GM23338 (cell line): Measurements from ENCODE around the gene TBRG4.

Source experiments
- CREB1 ChIP-seq: fragments of 250-450 bp; sonication (Bioruptor Pico); IDR thresholded peaks from 2 replicates; pipeline ENCODE4 v1.5.0; 2020; ENCODE audit warnings: low read depth, mild to moderate bottlenecking, moderate library complexity
- CTCF ChIP-seq, 2 experiments: fragments of 200-600 bp in 1 of 2; sonication (generic) in 1 of 2; conservative IDR thresholded peaks; 2 replicates each; pipeline versions ENCODE4 v1.5.1 to v1.6.1; 2016 to 2017; ENCODE audit warnings: antibody characterized with exemption in 2 of 2, low read depth in 2 of 2, mild to moderate bottlenecking in 2 of 2, moderate library complexity in 1 of 2
- ETS1 ChIP-seq: IDR thresholded peaks from 2 replicates; pipeline ENCODE4 v1.6.1; 2016; ENCODE audit warnings: antibody characterized with exemption
- EZH2 ChIP-seq: fragments of 200-600 bp; sonication (generic); IDR thresholded peaks from one replicate; pipeline ENCODE4 v1.8.0; 2017; ENCODE audit warnings: antibody characterized with exemption, mild to moderate bottlenecking, low read depth; ENCODE audit not compliant: unreplicated experiment
- EZH2phosphoT487 ChIP-seq: fragments of 200-600 bp; sonication (generic); IDR thresholded peaks from one replicate; pipeline ENCODE4 v1.8.1; 2018; ENCODE audit warnings: antibody characterized with exemption; ENCODE audit not compliant: unreplicated experiment
- JUNB ChIP-seq: IDR thresholded peaks from one replicate; pipeline ENCODE4 v1.6.1; 2016; ENCODE audit warnings: antibody characterized with exemption; ENCODE audit not compliant: unreplicated experiment
- NANOG ChIP-seq: IDR thresholded peaks from 2 replicates; pipeline ENCODE4 v1.6.1; 2016; ENCODE audit warnings: antibody characterized with exemption, borderline replicate concordance
- POLR2AphosphoS5 ChIP-seq: IDR thresholded peaks from 2 replicates; pipeline ENCODE4 v1.6.1; 2016; ENCODE audit warnings: antibody characterized with exemption, low read depth
- STAT1 ChIP-seq: IDR thresholded peaks from one replicate; pipeline ENCODE4 v1.6.1; 2016; ENCODE audit warnings: antibody characterized with exemption; ENCODE audit not compliant: unreplicated experiment
- ZNF114 ChIP-seq: fragments of 250-450 bp; sonication (Bioruptor Pico); IDR thresholded peaks from 2 replicates; pipeline ENCODE4 v1.5.0; 2020; ENCODE audit warnings: mild to moderate bottlenecking, moderate library complexity
- ZNF331 ChIP-seq: fragments of 250-450 bp; sonication (Bioruptor Pico); IDR thresholded peaks from 2 replicates; pipeline ENCODE4 v1.5.0; 2020; ENCODE audit warnings: low read depth, mild to moderate bottlenecking, moderate library complexity
- ZNF462 ChIP-seq: fragments of 250-450 bp; sonication (Bioruptor Pico); IDR thresholded peaks from 2 replicates; pipeline ENCODE4 v1.5.0; 2020; ENCODE audit warnings: mild to moderate bottlenecking, moderate library complexity

GRCh38 chr7:45072131-45073030 is 39.1 kb downstream of the TBRG4 start:
- TF ChIP-seq CTCF (conservative IDR thresholded peaks at IDR 0.05; ENCODE audit: low read depth in 2 of 2) (no peak), POLR2AphosphoS5 (no peak), EZH2 (no peak), EZH2phosphoT487 (no peak), ZNF331 (no peak), NANOG (no peak), JUNB (no peak), ETS1 (no peak), CREB1 (CRISPR knock-in tag) (no peak), ZNF114 (CRISPR knock-in tag) (no peak), ZNF462 (no peak), STAT1 (no peak)
